GM12872 (cell line): ENCODE data around the gene ATXN7L2.
A peak's percentile ranks its signal among the peaks of the same experiment; 100 is the strongest.

ENCODE experiments used
- CTCF ChIP-seq: IDR thresholded peaks from 3 replicates; pipeline ENCODE4 v1.5.1; 2011; ENCODE audit warnings: low read depth, mild to moderate bottlenecking, low read length, moderate library complexity; ENCODE audit not compliant: insufficient read depth

ATXN7L2 gene

GRCh38 chr1:109479901-109480300, 3.8 kb upstream of the ATXN7L2 start:
- no peak for TF ChIP-seq CTCF

GRCh38 chr1:109481646-109482045, 2.1 kb upstream of the ATXN7L2 start:
- TF ChIP-seq CTCF = no peak

- TF ChIP-seq CTCF = no peak
Measured at GRCh38 chr1:109482242-109482641, 1.5 kb upstream of the ATXN7L2 start.

GRCh38 chr1:109482791-109483671, 674 bp upstream of the ATXN7L2 start:
- TF ChIP-seq CTCF = 0 out of 3 replicates have a peak, but pooled peaks have one; percentile 9

- TF ChIP-seq CTCF = no peak
Measured at GRCh38 chr1:109484519-109484975, 842 bp downstream of the ATXN7L2 start.

GRCh38 chr1:109485001-109485400, 1.3 kb downstream of the ATXN7L2 start:
- TF ChIP-seq CTCF = no peak

- no peak for TF ChIP-seq CTCF
Measured at GRCh38 chr1:109487261-109487660, 3.6 kb downstream of the ATXN7L2 start.
